Fibroblast of skin of right quadriceps (primary cell): Measurements from ENCODE around the gene NLRC5.

Source experiments
- DNase-seq: peaks from one replicate; pipeline ENCODE4 v3.0.0-alpha.2; 2013

The NLRC5 gene

GRCh38 chr16:57133031-57133430 is 143.7 kb downstream of the NLRC5 start:
- no peak for DNase-seq
